Heart left ventricle (tissue), 16 donors: Measurements from ENCODE around the gene PDGFRA. TPM values are rescaled to one million over a fixed set of nuclear protein-coding genes. Genes with fewer than 3 reads are reported as not detected.

Source experiments
- ATAC-seq, 4 donors: fragments of 200-7000 bp; cut with Tn5 transposase; one replicate each; pipeline ENCODE4 v1.9.1; 2020 to 2022; ENCODE audit warnings: moderate library complexity in 4 of 4, mild to moderate bottlenecking in 3 of 4, moderate number of reproducible peaks in 1 of 4
- DNase-seq, 5 donors: peaks; one replicate each; pipeline ENCODE4 v3.0.0-alpha.2; 2020
- H3K27ac ChIP-seq, 12 donors: fragments of 200-600 bp; sonication (generic) in 4 of 12; one replicate each; pipeline versions ENCODE4 v1.5.0 to v1.8.0; 2016 to 2022; ENCODE audit warnings: mild to moderate bottlenecking in 2 of 12
- H3K27me3 ChIP-seq, 9 donors: fragments of 200-600 bp; sonication (generic) in 2 of 9; one replicate each; pipeline versions ENCODE4 v1.5.1 to v1.8.0; 2016 to 2022; ENCODE audit warnings: mild to moderate bottlenecking in 3 of 9
- H3K36me3 ChIP-seq, 9 donors: fragments of 200-600 bp; sonication (generic) in 2 of 9; one replicate each; pipeline versions ENCODE4 v1.5.0 to v1.8.0; 2018 to 2022; ENCODE audit warnings: mild to moderate bottlenecking in 2 of 9
- H3K4me1 ChIP-seq, 12 donors: fragments of 200-600 bp; sonication (generic) in 4 of 12; one replicate each; pipeline versions ENCODE4 v1.5.0 to v1.8.0; 2016 to 2022; ENCODE audit warnings: mild to moderate bottlenecking in 3 of 12
- H3K4me3 ChIP-seq, 12 donors: fragments of 200-600 bp; sonication (generic) in 4 of 12; one replicate each; pipeline versions ENCODE4 v1.5.0 to v1.8.0; 2017 to 2022; ENCODE audit warnings: mild to moderate bottlenecking in 9 of 12, moderate library complexity in 4 of 12
- H3K9me3 ChIP-seq, 12 donors: fragments of 200-600 bp; sonication (generic) in 4 of 12; one replicate each; pipeline versions ENCODE4 v1.5.0 to v1.8.0; 2016 to 2022; ENCODE audit warnings: mild to moderate bottlenecking in 1 of 12
- POLR2A ChIP-seq, 2 donors: fragments of 450-650 bp; IDR thresholded peaks; one replicate each; pipeline ENCODE4 v1.6.1; 2017; ENCODE audit warnings: antibody characterized with exemption in 2 of 2, mild to moderate bottlenecking in 2 of 2, moderate library complexity in 2 of 2
- WGBS, 4 donors: extraction: QIAGEN DNeasy Blood & Tissue Kit in 2 of 4; methylation state at CpG; one replicate each; pipeline versions ENCODE4 v1.1.5 to v1.1.7; 2013 to 2018; 5-methylcytosine and 5-hydroxymethylcytosine counted together
- intact Hi-C, 10 donors: fragments of 100-400 bp; cut with DNase I; formaldehyde crosslinking; loops; one replicate each; pipeline versions ENCODE4 v1.11.1 to v1.14.2; 2022
- polyA plus RNA-seq, 2 donors: library from polyadenylated mRNA; stranded (reverse); fragments of 200-250 nt; gene quantifications; one replicate each; pipeline ENCODE4 v1.2.3, GENCODE V29; 2013
- total RNA-seq, 9 donors: library from RNA; depleted of rRNA in 2 of 9; stranded (reverse); fragments of >200 nt in 2 of 9; fragmentation: NEBNext Ultra II Directional in 3 of 9; extraction: Animal tissue kit (Norgen Biotek cat#: 25700) in 3 of 9; gene quantifications; one replicate each; pipeline versions ENCODE4 v1.1.0 to v1.2.4, GENCODE V29; 2016 to 2023
- TF ChIP-seq, protein P1 (sequence below), 12 donors: fragments of 200-600 bp; sonication (generic) in 4 of 12; IDR thresholded peaks; one replicate each; pipeline versions ENCODE4 v1.5.0 to v1.8.0; 2018 to 2022; ENCODE audit warnings: antibody characterized with exemption in 12 of 12, mild to moderate bottlenecking in 5 of 12
- donor health status: ischemic (EF 13 %, LVEDD 7.1; RV severe dilation, severe dysfunction).
- donor health status: healthy with polysubstance abuse.
- donor health status: DM: no; HTN: yes; CAD: no.
- donor health status: DM: no; HTN: no; CAD: no.
- donor health status: ischemic (EF 25% LVEDD 6.9; RV normal size, moderate dysfunction).
- donor health status: ischemic (EF 25% LVEDD 5.7; RV mildly dilated, moderate dysfunction).
- donor health status: healthy.
- donor health status: DM: yes; HTN: yes; CAD: no.
- donor health status: ischemic (EF 35%, LVEDD 5.7; RV mildly dilated, moderate dysfunction).
- donor health status: nonischemic (EF 11% LVEDD 7.7; RV severe dilation, severe dysfunction).
- donor health status: DM: yes; HTN: yes; CAD: no.
- donor health status: PGD.
- donor health status: ischemic (EF 29% LVEDD 5.4; RV normal size, mild dysfunction).
- donor health status: nonischemic (EF 23%, LVEDD 6.1; RV moderate dilation, normal function).

The PDGFRA gene
- total and polyA plus RNA-seq, 11 donors, result 4.3 to 58.1 (median 18.9) TPM

DNA sequence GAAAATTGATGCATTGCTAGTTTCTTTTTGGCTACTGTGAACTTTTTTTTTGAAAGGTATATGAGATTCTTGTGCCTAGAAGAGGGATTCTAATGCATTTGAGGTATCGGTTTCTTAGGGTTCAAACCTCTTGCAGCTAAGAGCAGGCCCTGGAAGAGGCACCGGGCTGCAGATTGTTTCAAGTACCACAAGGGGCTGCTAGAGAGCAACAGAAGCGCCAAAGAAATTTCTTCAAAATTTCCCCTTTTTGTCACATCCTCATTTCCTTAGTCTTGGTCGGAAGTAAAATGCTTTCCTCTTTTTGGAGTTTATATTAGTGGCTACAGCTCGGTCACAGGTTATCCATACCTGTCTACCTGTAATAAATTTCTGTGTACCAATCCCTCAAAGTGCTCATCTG, 89.8 kb downstream of the PDGFRA start:
- Histone ChIP-seq H3K9me3 (no peaks in the 10 kb centered on the region), H3K4me1 (peaks cover 0 to 8% (median 0%) of the 10 kb centered on the region in 12 donors), H3K36me3 (no peaks in the 10 kb centered on the region), H3K27ac (no peak overlapping the region), H3K4me3 (no peak overlapping the region), H3K27me3 (no peaks in the 10 kb centered on the region)
- WGBS, 4 donors, result 33 to 36% (median 34%) methylated on average over 5 of the region's 5 CpGs
- ATAC-seq (no peak), DNase-seq (no peak)
- TF ChIP-seq, protein P1, sequence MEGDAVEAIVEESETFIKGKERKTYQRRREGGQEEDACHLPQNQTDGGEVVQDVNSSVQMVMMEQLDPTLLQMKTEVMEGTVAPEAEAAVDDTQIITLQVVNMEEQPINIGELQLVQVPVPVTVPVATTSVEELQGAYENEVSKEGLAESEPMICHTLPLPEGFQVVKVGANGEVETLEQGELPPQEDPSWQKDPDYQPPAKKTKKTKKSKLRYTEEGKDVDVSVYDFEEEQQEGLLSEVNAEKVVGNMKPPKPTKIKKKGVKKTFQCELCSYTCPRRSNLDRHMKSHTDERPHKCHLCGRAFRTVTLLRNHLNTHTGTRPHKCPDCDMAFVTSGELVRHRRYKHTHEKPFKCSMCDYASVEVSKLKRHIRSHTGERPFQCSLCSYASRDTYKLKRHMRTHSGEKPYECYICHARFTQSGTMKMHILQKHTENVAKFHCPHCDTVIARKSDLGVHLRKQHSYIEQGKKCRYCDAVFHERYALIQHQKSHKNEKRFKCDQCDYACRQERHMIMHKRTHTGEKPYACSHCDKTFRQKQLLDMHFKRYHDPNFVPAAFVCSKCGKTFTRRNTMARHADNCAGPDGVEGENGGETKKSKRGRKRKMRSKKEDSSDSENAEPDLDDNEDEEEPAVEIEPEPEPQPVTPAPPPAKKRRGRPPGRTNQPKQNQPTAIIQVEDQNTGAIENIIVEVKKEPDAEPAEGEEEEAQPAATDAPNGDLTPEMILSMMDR (IDR thresholded peaks at IDR 0.05), result peak; percentile 56 to 82 (median 69)
- no peak for TF ChIP-seq POLR2A (IDR thresholded peaks at IDR 0.05)
- intact Hi-C loops, result no loop called here

DNA sequence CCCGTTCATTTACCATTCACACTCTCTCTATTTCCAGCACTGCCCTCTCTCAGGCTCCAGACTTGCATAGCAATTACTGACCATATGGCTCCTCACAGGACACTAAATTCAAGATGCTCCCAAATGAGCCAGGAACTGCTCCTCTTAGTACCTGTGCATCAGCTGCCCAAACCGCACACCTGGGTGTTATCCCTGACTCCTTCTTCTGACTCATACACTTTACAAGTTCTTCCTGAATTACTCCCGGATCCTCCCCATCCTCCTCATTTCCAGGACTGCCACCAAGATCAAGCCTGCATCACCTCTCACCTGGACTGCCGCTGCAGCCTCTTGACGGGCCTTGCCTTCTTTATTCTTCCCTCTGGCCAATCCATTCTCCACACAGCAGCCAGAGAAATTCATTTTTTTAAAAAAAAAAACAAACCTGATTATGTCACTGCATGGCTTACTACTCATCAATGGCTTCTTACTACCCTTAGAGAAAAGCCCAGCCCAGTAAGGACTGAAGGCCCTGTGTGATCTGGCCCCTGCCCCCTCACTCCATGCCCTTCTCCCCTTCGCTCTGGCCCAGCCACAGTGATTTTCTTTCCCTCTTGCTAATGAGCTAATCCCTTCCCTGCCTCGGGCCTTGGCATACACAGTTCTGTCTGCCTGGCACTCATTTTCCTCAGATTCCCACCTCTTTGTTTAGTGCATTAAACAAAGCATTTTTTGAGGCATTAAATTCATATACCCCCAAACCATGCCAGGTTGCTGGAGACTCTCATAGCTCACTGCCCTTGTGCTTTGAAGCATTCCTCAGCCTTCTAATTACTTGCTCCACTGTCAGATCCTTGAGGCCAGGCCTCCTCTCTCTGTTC, 92.0 kb downstream of the PDGFRA start:
- Histone ChIP-seq H3K4me3 (no peak overlapping the region), H3K27ac (no peak overlapping the region), H3K27me3 (no peaks in the 10 kb centered on the region), H3K36me3 (no peaks in the 10 kb centered on the region), H3K4me1 (peaks cover 0 to 4% (median 0%) of the 10 kb centered on the region in 12 donors), H3K9me3 (no peaks in the 10 kb centered on the region)
- ATAC-seq (no peak), DNase-seq (no peak)
- intact Hi-C loops, result loop anchor here in 9 of 10 donors (1.0 to 10.0 kb wide), 10 partner anchors 119 to 994 kb away; partner anchors contain the start of gene KIT (in 2 of the 9)
- WGBS, 4 donors, result 89 to 91% (median 90%) methylated on average over 7 of the region's 7 CpGs
- TF ChIP-seq, protein P1 (IDR thresholded peaks at IDR 0.05), result no peak
- TF ChIP-seq POLR2A (IDR thresholded peaks at IDR 0.05), result no peak

DNA sequence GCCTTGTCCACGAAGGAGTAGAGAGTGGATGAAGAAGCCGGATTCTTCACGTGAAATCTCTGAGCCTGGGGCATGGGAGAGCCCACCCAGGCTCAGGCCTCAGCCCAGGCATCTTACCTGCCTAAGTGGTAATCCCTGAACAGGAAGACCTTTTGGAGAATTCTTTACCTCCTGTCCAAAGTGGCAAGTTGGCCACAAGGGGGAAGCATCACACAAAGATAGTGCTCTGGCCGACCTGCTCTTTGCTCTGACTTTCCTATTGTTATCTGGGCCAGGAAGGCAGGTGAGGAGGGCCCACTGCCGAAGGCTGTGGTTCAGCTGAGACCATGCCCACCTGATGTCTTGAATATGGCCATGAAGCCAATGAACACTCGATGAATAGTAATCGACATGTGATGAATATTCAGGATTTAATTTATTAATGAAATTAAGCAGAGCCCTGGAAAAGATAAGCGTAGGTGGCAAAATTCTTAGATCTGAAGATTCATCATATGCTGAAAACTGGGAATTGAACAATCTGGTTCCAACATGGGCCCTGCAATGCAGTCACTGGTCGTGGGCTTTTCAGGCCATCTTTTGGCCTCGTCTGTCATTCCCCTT, 93.8 kb downstream of the PDGFRA start:
- Histone ChIP-seq H3K27ac (no peak overlapping the region), H3K4me3 (no peak overlapping the region), H3K36me3 (no peaks in the 10 kb centered on the region), H3K27me3 (no peaks in the 10 kb centered on the region), H3K9me3 (no peaks in the 10 kb centered on the region), H3K4me1 (peaks cover 0 to 3% (median 0%) of the 10 kb centered on the region in 12 donors)
- TF ChIP-seq, protein P1 (IDR thresholded peaks at IDR 0.05), result peak; percentile 63 to 83 (median 72)
- no peak for TF ChIP-seq POLR2A (IDR thresholded peaks at IDR 0.05)
- ATAC-seq (peak; percentile 47 to 80 (median 78)), DNase-seq (peak in 4 of 5 donors; percentile 51 to 64 (median 60))
- WGBS, 4 donors, result 38 to 44% (median 40%) methylated on average over 10 of the region's 10 CpGs
- intact Hi-C loops, result loop anchor here (1.0 to 10.0 kb wide), 15 partner anchors 110 to 992 kb away; partner anchors contain the start of gene KIT (in 2 of the 10)

DNA sequence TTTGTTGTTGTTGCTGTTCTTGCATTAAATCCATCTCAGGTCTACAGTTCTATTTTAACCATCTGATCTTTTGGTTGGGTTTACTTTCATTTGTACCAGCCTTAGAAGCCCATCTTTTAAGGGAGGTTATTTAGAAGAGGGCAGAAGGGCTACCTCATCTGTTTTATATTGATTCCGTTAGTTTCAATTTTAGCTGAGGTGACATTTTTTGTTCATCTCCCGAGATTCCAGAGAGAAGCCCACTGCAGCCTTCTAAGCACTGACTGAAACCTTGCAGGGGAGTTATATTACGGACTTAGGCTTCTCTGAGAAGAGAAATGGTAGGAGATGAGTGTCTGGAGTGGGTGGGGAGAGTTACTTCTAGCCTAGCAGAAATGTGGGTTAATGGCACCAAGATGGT, 101.8 kb downstream of the PDGFRA start:
- TF ChIP-seq POLR2A (IDR thresholded peaks at IDR 0.05), result no peak
- TF ChIP-seq, protein P1 (IDR thresholded peaks at IDR 0.05), result no peak
- Histone ChIP-seq H3K36me3 (no peaks in the 10 kb centered on the region), H3K27me3 (no peaks in the 10 kb centered on the region), H3K9me3 (no peaks in the 10 kb centered on the region), H3K4me3 (no peak overlapping the region), H3K27ac (no peak overlapping the region), H3K4me1 (no peaks in the 10 kb centered on the region)
- WGBS, 4 donors, result 91 to 97% (median 93%) methylated on average over 3 of the region's 3 CpGs
- ATAC-seq, result no peak
- no peak for DNase-seq
- intact Hi-C loops, result no loop called here
